ENCODE data around the gene IL1B.

Gene IL1B

GRCh38 chr2:112846031-112846430 is 9.5 kb upstream of the IL1B start:
- Histone ChIP-seq H4K20me1 (ENCODE audit: insufficient read depth) (no peaks in the 10 kb centered on the region), H3K79me2 (ENCODE audit: insufficient read depth, low read depth) (no peaks in the 10 kb centered on the region), H3K36me3 (ENCODE audit: insufficient read depth) (no peaks in the 10 kb centered on the region), H3K4me2 (no peak overlapping the region), H3K27ac (no peak overlapping the region), H3K4me1 (ENCODE audit: low read depth, poor library complexity, severe bottlenecking) (no peaks in the 10 kb centered on the region), H3K4me3 (IDR thresholded peaks at IDR 0.05; ENCODE audit: insufficient read depth, low read depth, low read length) (no peak overlapping the region), H2AFZ (ENCODE audit: low read depth) (no peak overlapping the region), H3K9ac (no peak overlapping the region), H3K27me3 (ENCODE audit: insufficient read depth, low read depth) (no peaks in the 10 kb centered on the region)
- no peak for TF ChIP-seq CTCF (conservative IDR thresholded peaks at IDR 0.05; ENCODE audit: low read depth, low read length)

- Histone ChIP-seq H4K20me1 (ENCODE audit: insufficient read depth) (no peaks in the 10 kb centered on the region), H3K4me3 (IDR thresholded peaks at IDR 0.05; ENCODE audit: insufficient read depth, low read depth, low read length) (no peak overlapping the region), H3K36me3 (ENCODE audit: insufficient read depth) (no peaks in the 10 kb centered on the region), H3K9ac (no peak overlapping the region), H3K4me1 (ENCODE audit: low read depth, poor library complexity, severe bottlenecking) (no peaks in the 10 kb centered on the region), H3K4me2 (no peak overlapping the region), H3K79me2 (ENCODE audit: insufficient read depth, low read depth) (no peaks in the 10 kb centered on the region), H2AFZ (ENCODE audit: low read depth) (no peak overlapping the region), H3K27me3 (ENCODE audit: insufficient read depth, low read depth) (no peaks in the 10 kb centered on the region), H3K27ac (no peak overlapping the region)
- no peak for TF ChIP-seq CTCF (conservative IDR thresholded peaks at IDR 0.05; ENCODE audit: low read depth, low read length)
Observed at GRCh38 chr2:112843836-112844235, 7.3 kb upstream of the IL1B start.

- H2AFZ ChIP-seq (ENCODE audit: low read depth), result no peak overlapping the region
- no peak for TF ChIP-seq CTCF (conservative IDR thresholded peaks at IDR 0.05; ENCODE audit: low read depth, low read length)
- no peak overlapping the region for H3K9ac ChIP-seq
- H3K27me3 ChIP-seq (ENCODE audit: insufficient read depth, low read depth), result no peaks in the 10 kb centered on the region
- H3K36me3 ChIP-seq (ENCODE audit: insufficient read depth), result no peaks in the 10 kb centered on the region
- H3K79me2 ChIP-seq (ENCODE audit: insufficient read depth, low read depth), result no peaks in the 10 kb centered on the region
- H3K4me1 ChIP-seq (ENCODE audit: low read depth, poor library complexity, severe bottlenecking), result no peaks in the 10 kb centered on the region
- H3K27ac ChIP-seq, result no peak overlapping the region
- no peak overlapping the region for H3K4me2 ChIP-seq
- no peak overlapping the region for H3K4me3 ChIP-seq (IDR thresholded peaks at IDR 0.05; ENCODE audit: insufficient read depth, low read depth, low read length)
- no peaks in the 10 kb centered on the region for H4K20me1 ChIP-seq (ENCODE audit: insufficient read depth)
Observed at GRCh38 chr2:112843288-112843687, 6.7 kb upstream of the IL1B start.

- no peaks in the 10 kb centered on the region for H4K20me1 ChIP-seq (ENCODE audit: insufficient read depth)
- no peak for TF ChIP-seq CTCF (conservative IDR thresholded peaks at IDR 0.05; ENCODE audit: low read depth, low read length)
- H2AFZ ChIP-seq (ENCODE audit: low read depth), result no peak overlapping the region
- no peak overlapping the region for H3K9ac ChIP-seq
- no peaks in the 10 kb centered on the region for H3K27me3 ChIP-seq (ENCODE audit: insufficient read depth, low read depth)
- H3K36me3 ChIP-seq (ENCODE audit: insufficient read depth), result no peaks in the 10 kb centered on the region
- no peak overlapping the region for H3K4me2 ChIP-seq
- no peaks in the 10 kb centered on the region for H3K79me2 ChIP-seq (ENCODE audit: insufficient read depth, low read depth)
- no peak overlapping the region for H3K4me3 ChIP-seq (IDR thresholded peaks at IDR 0.05; ENCODE audit: insufficient read depth, low read depth, low read length)
- no peaks in the 10 kb centered on the region for H3K4me1 ChIP-seq (ENCODE audit: low read depth, poor library complexity, severe bottlenecking)
- no peak overlapping the region for H3K27ac ChIP-seq
Observed at GRCh38 chr2:112841295-112842044, 4.9 kb upstream of the IL1B start.
